Activated CD8-positive, alpha-beta memory T cell treated with anti-CD3 and anti-CD28 coated beads for 24 hours (primary cell): Measurements from ENCODE around the gene GRK5.
A peak's percentile ranks its signal among the peaks of the same experiment; 100 is the strongest.

Experiments
- DNase-seq: peaks from one replicate; pipeline ENCODE4 v3.0.0-alpha.2; 2020

GRK5 gene

DNA sequence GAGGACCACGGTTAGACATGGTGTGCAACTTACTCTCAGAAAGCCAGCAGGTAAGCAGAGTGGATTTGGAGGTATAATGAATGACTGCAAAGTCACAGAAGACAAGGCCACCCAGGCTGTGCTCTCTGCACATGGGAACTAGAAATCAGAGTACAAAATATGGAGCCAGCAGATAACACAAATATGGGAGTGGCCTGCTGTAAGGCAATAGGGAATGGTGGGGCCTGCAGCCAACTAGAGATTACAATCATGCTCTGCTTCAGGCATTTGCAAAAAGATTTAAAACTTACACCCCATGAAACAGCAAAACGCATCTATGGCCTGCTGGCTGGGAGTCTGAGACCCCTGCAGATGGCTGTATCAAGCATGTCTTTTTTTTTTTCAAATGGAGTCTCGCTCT is 288.2 kb downstream of the GRK5 start:
- no peak for DNase-seq

DNA sequence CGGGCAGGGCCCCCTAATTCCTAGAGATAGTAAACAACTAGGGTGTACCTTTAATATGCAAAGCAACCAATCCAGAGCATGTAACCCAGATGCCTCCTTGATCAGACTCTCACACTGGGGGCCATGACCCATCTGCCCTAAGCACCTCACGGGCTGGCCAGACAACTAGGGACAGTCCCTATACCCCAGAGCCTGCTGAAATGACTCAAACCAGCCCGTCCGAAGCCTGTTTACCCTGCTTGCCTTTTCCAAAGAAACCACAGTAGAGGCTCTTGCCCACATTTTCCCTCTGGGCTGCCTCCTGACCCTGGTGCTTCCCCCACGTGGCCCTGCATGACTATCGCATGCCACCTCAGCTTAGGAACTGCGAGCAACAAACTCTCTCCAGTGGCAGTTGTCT is 288.9 kb downstream of the GRK5 start:
- DNase-seq, result peak; percentile 84

DNA sequence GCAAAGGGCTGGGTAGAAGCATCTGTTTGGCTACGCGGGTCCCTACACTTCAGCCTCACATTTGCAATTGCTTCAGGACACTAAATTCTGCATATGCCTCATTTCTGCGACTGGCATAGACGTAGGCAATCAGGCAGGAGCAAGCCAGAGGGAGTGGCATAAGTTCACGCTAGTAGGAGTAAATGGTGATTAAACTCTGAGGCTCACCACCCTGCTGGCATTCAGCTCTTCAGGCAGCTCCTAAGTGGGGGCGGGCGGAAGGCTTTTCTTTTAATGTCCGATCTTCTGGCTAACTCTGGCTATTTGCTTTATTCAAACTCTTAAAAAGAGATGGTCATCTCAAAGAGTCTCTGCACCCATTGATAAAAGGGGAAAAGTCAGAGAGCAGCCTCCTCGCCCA is 289.9 kb downstream of the GRK5 start:
- DNase-seq, result no peak

DNA sequence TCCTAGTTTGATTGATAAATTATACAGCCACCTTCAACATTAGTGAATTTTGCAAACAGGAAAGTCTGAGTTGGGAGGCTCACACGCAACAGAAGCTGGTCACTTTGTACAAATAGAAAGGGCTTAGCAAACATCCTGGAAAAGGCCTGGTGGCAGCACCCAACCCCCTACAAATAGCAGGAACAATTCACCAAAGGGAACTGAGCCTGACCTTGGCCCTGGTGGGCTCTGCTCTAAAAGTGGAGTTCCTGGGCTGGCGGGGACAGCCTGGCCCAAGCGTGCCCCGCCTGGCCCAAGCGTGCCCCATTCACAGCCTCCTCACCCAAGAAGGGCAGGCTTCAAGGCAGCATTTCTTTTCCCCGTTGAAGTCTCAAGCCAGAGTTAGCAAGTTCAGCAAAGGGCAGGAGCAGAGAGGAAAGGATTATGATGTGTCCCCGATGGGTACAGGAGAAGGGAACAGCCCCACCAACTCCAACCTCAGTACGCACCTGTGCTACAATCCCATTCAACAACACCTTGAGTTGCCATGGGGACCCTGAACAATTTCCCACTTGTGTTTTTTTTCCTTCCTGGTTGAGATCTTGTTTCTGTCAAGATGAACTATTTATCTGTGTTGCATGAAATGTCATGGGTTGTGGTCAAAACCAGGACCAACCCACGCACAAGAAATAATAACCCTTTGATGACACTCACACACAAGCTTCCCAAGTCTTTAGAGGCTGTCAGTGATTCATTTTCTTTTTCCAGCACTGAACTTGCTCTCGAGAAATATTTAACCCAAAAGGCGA is 291.7 kb downstream of the GRK5 start:
- peak; percentile 80 for DNase-seq

DNA sequence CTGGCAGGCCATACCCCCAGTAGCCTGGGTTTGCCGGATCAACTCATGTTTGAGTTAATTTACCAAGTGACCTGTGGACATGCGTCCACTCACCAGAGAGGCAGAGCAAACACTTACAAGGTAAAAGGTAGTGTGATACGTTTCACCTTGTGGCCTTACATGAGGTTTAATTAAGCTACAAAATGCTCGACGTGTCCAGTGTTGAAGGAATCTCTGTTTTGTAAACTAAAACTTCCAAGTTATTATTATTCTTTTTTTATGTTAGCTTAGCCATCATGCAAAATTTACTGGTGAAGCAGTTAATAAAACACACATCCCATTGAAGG is 292.3 kb downstream of the GRK5 start:
- DNase-seq, result peak; percentile 78

DNA sequence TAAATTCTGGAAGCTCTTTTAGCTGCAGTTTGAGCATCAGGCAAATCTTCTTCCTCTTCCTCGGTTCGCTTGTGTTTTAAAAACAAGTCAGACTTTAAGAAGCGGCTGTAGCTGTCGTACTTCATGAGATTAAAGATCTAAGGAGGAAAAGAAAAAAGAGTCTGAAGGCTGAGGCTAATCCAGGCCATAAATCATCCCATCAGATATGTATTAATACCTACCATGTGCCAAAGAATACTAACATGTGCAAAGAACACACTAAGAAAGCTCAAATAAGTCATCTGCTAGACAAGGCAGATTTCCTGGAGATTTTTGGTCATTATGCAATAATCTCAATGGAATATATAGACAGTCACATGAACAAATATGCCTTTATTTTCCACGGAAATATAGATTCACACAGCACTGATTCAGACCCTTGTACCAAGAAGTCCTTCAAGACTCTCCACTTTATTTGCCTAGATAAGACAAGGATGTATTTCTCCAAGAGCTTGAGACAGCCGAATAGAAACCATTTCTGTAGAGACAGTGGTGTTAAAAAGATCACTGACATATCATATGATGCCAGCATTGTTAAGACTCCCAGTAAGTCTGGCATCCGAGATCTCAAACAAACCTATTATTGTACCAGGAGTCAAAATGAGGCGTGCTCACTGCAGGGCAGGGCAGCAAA is 292.9 kb downstream of the GRK5 start:
- no peak for DNase-seq

DNA sequence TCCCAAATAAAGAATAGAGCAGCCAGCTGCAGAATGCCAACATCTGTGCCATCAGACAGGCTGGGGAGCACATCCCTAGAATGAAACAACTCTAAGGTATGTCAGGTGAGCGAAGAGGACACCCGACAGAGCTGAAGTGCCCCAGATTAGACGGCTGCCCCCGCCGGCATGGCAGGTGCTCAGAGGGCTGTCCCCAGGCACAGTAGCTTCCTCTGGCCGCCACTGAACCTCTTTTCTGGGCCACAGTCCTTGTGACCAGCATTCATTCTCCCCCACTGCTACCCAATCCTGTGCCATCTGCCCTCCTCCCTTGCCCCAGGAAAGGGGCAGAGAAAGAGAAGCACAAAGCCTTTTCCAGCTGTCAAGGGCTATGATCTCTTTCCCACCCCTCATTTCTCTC is 293.4 kb downstream of the GRK5 start:
- no peak for DNase-seq

DNA sequence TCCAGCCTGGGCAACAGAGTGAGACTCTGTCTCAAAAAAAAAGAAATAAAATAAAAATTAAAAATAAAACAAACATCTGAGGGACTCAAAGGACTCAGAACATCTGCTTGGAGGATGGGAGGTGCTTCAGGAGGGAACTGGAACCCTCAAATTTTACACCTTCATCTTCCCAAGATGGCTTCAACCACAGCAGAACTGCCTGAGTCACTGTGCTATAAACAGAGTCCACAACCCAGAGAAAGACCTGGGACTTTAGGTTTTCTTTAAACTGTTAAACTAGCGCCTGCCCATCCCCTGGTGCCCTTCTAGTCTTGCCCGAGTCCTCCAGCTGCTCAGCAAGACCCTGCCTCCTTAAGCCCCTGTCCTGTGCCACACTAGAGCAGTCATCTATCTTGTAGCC is 294.3 kb downstream of the GRK5 start:
- no peak for DNase-seq

DNA sequence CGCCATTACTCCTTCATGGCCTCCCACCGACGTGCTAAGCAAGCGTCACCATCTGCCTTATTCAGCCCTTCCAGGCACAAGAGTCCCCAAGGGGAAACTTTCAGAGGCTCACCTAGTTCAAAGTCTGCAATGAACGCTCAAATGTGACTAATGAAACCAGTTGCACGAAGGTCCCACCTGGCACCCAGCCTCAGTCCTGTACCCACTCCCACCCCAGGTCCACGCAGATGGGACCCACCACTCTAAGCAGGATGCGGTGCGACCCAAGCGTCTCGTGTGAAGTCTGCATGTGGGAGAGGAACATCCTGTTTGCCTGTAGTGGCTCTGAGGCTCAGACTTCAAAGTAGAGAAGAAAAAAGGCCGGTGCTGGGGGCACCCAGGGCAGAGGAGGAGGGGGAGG is 294.8 kb downstream of the GRK5 start:
- DNase-seq, result peak; percentile 89

DNA sequence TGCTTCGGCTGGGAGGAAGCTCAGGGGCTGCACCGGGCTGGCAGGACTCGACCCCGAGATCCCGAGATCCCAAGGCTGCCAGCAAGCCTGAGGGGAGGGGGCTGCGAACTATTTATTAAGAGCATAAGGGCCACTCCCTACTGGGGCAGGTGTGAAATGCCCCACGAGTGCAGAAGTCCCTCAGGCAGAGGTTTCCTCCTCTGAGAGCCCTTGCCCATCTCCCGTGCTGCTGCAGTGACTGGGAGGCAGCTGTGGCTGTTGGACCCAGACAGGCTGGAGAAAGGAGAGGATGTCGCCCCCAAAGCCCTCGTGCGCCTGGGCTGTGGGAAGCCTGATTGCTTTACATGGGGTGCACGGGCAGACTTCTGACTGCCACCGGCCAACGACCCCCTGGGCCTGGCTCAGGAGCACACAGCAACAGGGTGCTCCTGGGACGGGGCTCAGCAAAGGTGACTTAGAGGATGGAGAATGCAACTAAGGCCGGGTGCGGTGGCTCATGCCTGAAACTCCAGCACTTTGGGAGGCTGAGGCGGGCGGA is 295.3 kb downstream of the GRK5 start:
- DNase-seq, result no peak

DNA sequence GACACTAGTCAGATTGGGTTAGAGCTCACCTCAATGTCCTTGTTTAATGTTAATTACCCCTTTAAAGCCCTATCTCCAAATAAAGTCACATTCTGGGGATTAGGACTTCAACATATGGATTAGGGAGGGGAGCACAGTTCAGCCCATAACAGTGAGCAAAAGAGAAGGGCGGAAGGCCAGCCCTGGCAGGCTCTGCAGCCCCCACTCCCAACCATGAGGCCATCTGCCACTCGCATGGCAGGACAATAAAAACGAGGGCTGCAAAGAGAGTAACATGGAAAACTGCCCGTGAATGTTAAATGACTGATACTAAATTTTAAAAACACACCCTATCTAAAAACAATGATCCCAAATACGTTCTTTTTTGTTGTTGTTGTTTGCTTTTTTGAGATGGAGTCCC is 296.4 kb downstream of the GRK5 start:
- no peak for DNase-seq

DNA sequence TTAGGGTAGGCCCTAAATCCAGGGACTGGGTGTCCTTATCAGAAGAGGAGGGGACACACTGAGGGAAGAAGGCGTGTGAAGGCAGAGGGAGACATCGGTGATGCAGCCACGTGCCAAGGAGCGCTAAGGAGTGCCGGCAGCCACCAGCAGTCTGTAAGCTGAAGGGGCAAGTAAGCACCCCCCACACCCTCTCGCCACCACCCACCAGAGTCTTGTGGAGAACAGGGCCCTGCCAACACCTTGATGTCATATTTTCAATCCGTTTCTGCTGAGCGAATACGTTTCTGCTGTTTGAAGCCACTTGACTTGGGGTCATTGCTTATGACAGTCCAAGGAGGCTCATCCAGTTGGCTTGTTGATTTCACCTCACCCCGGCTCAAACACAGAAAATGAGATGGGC is 297.3 kb downstream of the GRK5 start:
- DNase-seq, result no peak

DNA sequence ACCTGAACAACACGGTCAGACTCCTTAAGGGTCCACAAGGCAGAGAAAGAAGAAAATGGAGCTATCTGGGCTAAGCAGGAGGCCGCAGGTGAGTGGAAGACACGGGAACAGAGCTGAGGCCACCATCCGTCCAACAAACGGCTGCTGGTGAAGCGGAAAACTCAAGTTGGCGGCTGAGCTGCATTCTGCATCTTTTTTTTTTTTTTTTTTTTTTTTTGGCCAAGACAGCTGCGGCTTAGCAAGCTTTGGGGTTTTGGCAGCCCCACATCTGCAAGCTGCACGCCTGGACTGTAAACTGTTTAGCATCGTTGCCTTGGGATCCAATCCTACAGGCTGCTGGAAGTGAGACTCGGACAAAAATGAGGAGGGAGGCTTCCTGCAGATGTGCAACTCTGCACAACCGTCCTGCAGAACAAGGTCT is 297.8 kb downstream of the GRK5 start:
- no peak for DNase-seq
